Measurements from ENCODE around the gene TMEM171. TPM values are rescaled to one million over a fixed set of nuclear protein-coding genes. Genes with fewer than 3 reads are reported as not detected.

TMEM171 gene
- total and polyA plus RNA-seq, 10 donors, result 1.9 to 38.0 (median 19.5) TPM

GRCh38 chr5:73154208-73155006 lies 34.0 kb downstream of the TMEM171 start:
- TF ChIP-seq CTCF (IDR thresholded peaks at IDR 0.05 in 8 of 11, conservative IDR thresholded peaks at IDR 0.05 in 3 of 11) (no peak), POLR2AphosphoS5 (IDR thresholded peaks at IDR 0.05) (no peak), POLR2A (IDR thresholded peaks at IDR 0.05) (no peak)
- Histone ChIP-seq H3K27ac (no peak overlapping the region), H3K4me1 (peaks cover 0 to 3% (median 0%) of the 10 kb centered on the region in 6 donors), H3K27me3 (replicated peaks in 1 of 7) (peaks cover 0 to 78% (median 4%) of the 10 kb centered on the region in 7 donors), H3K4me3 (no peak overlapping the region), H3K9me3 (no peaks in the 10 kb centered on the region), H3K36me3 (no peaks in the 10 kb centered on the region)
- intact Hi-C loops (cut with DNase I; ENCODE audit: low total_unique reads), result no loop called here
- no peak for DNase-seq
- 69 to 79% (median 73%) methylated on average over 5 of the region's 5 CpGs for WGBS, 5 donors

- intact Hi-C loops (cut with DNase I; ENCODE audit: low total_unique reads), result no loop called here
- TF ChIP-seq POLR2A (IDR thresholded peaks at IDR 0.05) (no peak), CTCF (IDR thresholded peaks at IDR 0.05 in 8 of 11, conservative IDR thresholded peaks at IDR 0.05 in 3 of 11) (no peak), POLR2AphosphoS5 (IDR thresholded peaks at IDR 0.05) (no peak)
- Histone ChIP-seq H3K27ac (no peak overlapping the region), H3K4me3 (no peak overlapping the region), H3K4me1 (peaks cover 0 to 11% (median 3%) of the 10 kb centered on the region in 6 donors), H3K9me3 (no peaks in the 10 kb centered on the region), H3K36me3 (no peaks in the 10 kb centered on the region), H3K27me3 (replicated peaks in 1 of 7) (peaks cover 0 to 77% (median 4%) of the 10 kb centered on the region in 7 donors)
- 84 to 89% (median 86%) methylated on average over 16 to 18 of the region's 18 CpGs for WGBS, 5 donors
- DNase-seq, result no peak
Measured at GRCh38 chr5:73155271-73156222, 35.2 kb downstream of the TMEM171 start.

- H3K27me3 ChIP-seq (replicated peaks in 1 of 7), result peaks cover 0 to 84% (median 5%) of the 10 kb centered on the region in 7 donors
- no peak for DNase-seq
- intact Hi-C loops (cut with DNase I; ENCODE audit: low total_unique reads), result no loop called here
Measured at GRCh38 chr5:73157414-73158303, 37.3 kb downstream of the TMEM171 start.

GRCh38 chr5:73158313-73158712 lies 37.9 kb downstream of the TMEM171 start:
- H3K27me3 ChIP-seq (replicated peaks in 1 of 7), result peaks cover 0 to 86% (median 5%) of the 10 kb centered on the region in 7 donors

More at GRCh38 chr5:73157414-73158303, 37.3 kb downstream of the TMEM171 start:
- no peaks in the 10 kb centered on the region for H3K9me3 ChIP-seq
- no peak for TF ChIP-seq POLR2A (IDR thresholded peaks at IDR 0.05)
- WGBS, 5 donors, result 77 to 86% (median 79%) methylated on average over 6 of the region's 6 CpGs
- H3K27ac ChIP-seq, result no peak overlapping the region
- peaks cover 0 to 16% (median 3%) of the 10 kb centered on the region in 6 donors for H3K4me1 ChIP-seq
- H3K36me3 ChIP-seq, result no peaks in the 10 kb centered on the region
- H3K4me3 ChIP-seq, result no peak overlapping the region

More at GRCh38 chr5:73158313-73158712, 37.9 kb downstream of the TMEM171 start:
- TF ChIP-seq CTCF (IDR thresholded peaks at IDR 0.05 in 8 of 11, conservative IDR thresholded peaks at IDR 0.05 in 3 of 11), result no peak
- no peak for TF ChIP-seq POLR2AphosphoS5 (IDR thresholded peaks at IDR 0.05)
- TF ChIP-seq POLR2A (IDR thresholded peaks at IDR 0.05), result no peak
- intact Hi-C loops (cut with DNase I; ENCODE audit: low total_unique reads), result no loop called here
- H3K9me3 ChIP-seq, result no peaks in the 10 kb centered on the region
- no peak overlapping the region for H3K4me3 ChIP-seq
- H3K27ac ChIP-seq, result no peak overlapping the region
- peaks cover 0 to 16% (median 3%) of the 10 kb centered on the region in 6 donors for H3K4me1 ChIP-seq
- no peaks in the 10 kb centered on the region for H3K36me3 ChIP-seq
- WGBS, 5 donors, result 74 to 95% (median 85%) methylated on average over 4 of the region's 4 CpGs
- no peak for DNase-seq

Data from spleen (tissue), 11 donors.